NT2/D1 (cell line): ENCODE measurements around the gene MIPEP.

Experiments
- YY1 ChIP-seq: IDR thresholded peaks from 2 replicates; pipeline ENCODE4 v1.6.1; 2011; ENCODE audit not compliant: insufficient read length, insufficient read depth
- ZNF274 ChIP-seq: IDR thresholded peaks from 2 replicates; pipeline ENCODE4 v1.6.1; 2011; ENCODE audit warnings: mild to moderate bottlenecking, low read depth, low read length

DNA sequence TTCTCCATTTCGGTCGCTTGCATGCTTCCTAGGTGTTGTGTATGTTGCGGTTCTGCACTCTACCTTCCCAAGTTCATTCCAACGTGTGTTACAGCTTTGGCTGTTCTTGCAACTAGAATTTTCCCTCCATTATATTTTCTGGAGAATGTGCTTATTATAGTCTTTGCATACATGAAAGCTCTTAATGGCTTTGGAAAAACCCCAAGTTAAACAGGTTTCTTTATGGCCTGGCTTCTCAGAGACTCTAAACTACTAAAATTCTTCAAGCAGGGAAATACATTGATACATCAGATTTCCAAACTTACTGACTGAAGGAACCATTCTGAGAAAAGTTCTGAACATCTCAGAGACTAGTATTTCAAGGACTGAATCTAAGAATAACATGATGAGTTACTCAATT lies 11.9 kb downstream of the MIPEP start:
- TF ChIP-seq YY1 (no peak), ZNF274 (no peak)
